Measurements from ENCODE around the gene USP17L28.
"Not testable (repeated sequence)": the region's sequence is repeated elsewhere in the genome, so short reads cannot be mapped to it uniquely, and the experiment has no call there.

Gene USP17L28

GRCh38 chr4:9348593-9348992 is at the start of gene USP17L28:
Gene USP17L28 (plus strand): TSS chr4:9348893. CDS start chr4:9348893, 0 bp downstream.
- DNase-seq, result not testable (repeated sequence)

GRCh38 chr4:9324191-9324590 is 24.5 kb upstream of the USP17L28 start:
- not testable (repeated sequence) for DNase-seq

- not testable (repeated sequence) for DNase-seq
Observed at GRCh38 chr4:9324865-9325264, 23.8 kb upstream of the USP17L28 start, which contains the start of gene USP17L24. Gene USP17L24 (plus strand): TSS chr4:9325165. CDS start chr4:9325165, 0 bp downstream.

GRCh38 chr4:9329611-9330010 is 19.1 kb upstream of the USP17L28 start, which contains the start of gene USP17L25:
Gene USP17L25 (plus strand): TSS chr4:9329911. CDS start chr4:9329911, 0 bp downstream.
- not testable (repeated sequence) for DNase-seq

- DNase-seq, result not testable (repeated sequence)
Observed at GRCh38 chr4:9334358-9334757, 14.3 kb upstream of the USP17L28 start, which contains the start of gene USP17L26. Gene USP17L26 (plus strand): TSS chr4:9334658. CDS start chr4:9334658, 0 bp downstream.

GRCh38 chr4:9339103-9339502 is 9.6 kb upstream of the USP17L28 start, which contains the start of gene USP17L5:
Gene USP17L5 (plus strand): TSS chr4:9339403. CDS start chr4:9339403, 0 bp downstream.
- not testable (repeated sequence) for DNase-seq

GRCh38 chr4:9343848-9344247 is 4.8 kb upstream of the USP17L28 start, which contains the start of gene USP17L27:
Gene USP17L27 (plus strand): TSS chr4:9344148. CDS start chr4:9344148, 0 bp downstream.
- DNase-seq, result not testable (repeated sequence)

GRCh38 chr4:9350866-9351265 is 2.2 kb downstream of the USP17L28 start:
- DNase-seq, result not testable (repeated sequence)

- DNase-seq, result not testable (repeated sequence)
Observed at GRCh38 chr4:9353338-9353737, 4.6 kb downstream of the USP17L28 start, which contains the start of gene USP17L29. Gene USP17L29 (plus strand): TSS chr4:9353638. CDS start chr4:9353638, 0 bp downstream.

- not testable (repeated sequence) for DNase-seq
Observed at GRCh38 chr4:9362829-9363228, 14.1 kb downstream of the USP17L28 start, which contains the start of gene USP17L30. Gene USP17L30 (plus strand): TSS chr4:9363129. CDS start chr4:9363129, 0 bp downstream.

- not testable (repeated sequence) for DNase-seq
Observed at GRCh38 chr4:9379881-9380280, 31.2 kb downstream of the USP17L28 start.

GRCh38 chr4:9381012-9381534 is 32.4 kb downstream of the USP17L28 start:
- DNase-seq, result not testable (repeated sequence)

GRCh38 chr4:9384126-9384525 is 35.4 kb downstream of the USP17L28 start:
- DNase-seq, result no peak

GRCh38 chr4:9389001-9389400 is 40.3 kb downstream of the USP17L28 start:
- not testable (repeated sequence) for DNase-seq

Measured in midbrain (tissue), 1 donor.